ENCODE measurements around the gene IDE.

DNA sequence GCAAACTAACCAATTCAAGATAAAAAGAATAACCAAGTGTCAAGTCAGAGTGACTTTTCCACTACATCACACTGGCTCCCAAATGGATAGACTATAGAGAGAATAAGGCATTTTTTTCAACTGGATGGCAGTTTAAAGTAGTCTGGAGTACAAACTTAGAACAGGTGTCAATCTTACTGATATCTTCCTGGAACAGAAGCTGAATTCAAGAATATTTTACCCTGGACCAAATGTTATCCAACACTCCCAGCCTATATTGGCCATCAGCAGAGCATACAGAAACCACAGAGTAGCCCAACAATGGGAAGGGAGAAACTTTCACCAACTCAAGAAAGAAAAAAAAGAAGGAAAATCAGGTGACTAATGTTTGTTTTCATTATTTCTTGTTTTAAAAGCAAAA lies 11.5 kb downstream of the IDE start:
- no peak for TF ChIP-seq SUZ12 (IDR thresholded peaks at IDR 0.05; ENCODE audit: extremely low read depth, insufficient read depth, insufficient read length)
- TF ChIP-seq ZNF274 (IDR thresholded peaks at IDR 0.05; ENCODE audit: low read depth, low read length), result no peak

Measured in NT2/D1 (cell line).